Measurements from ENCODE around the gene REEP3.

- TF ChIP-seq CTCF (IDR thresholded peaks at IDR 0.05) (no peak), ZFX (IDR thresholded peaks at IDR 0.05; ENCODE audit: borderline replicate concordance) (no peak)
These were observed 6.2 kb downstream of the REEP3 start for GRCh38 chr10:63527401-63527800.
